K562 (cell line): ENCODE data around the gene KNDC1.

Experiments
- KLF13 ChIP-seq: fragments of 450-650 bp; IDR thresholded peaks from 2 replicates; pipeline ENCODE4 v1.6.1; 2016; ENCODE audit warnings: missing genetic modification characterization, low read depth, mild to moderate bottlenecking, missing compliant biosample characterization, moderate library complexity, borderline replicate concordance
- POLR2A ChIP-seq: fragments of 450-650 bp; conservative IDR thresholded peaks from 2 replicates; pipeline ENCODE4 v1.6.1; 2016
- TF ChIP-seq, protein P1 (sequence below), 2 experiments: fragments of 450-650 bp; formaldehyde crosslinking in 1 of 2; IDR thresholded peaks; 2 replicates each; pipeline versions ENCODE4 v1.4.0 to v1.6.1; 2014 to 2020; ENCODE audit warnings: mild to moderate bottlenecking in 2 of 2, borderline replicate concordance in 1 of 2, low read depth in 1 of 2
- TF ChIP-seq, protein P2 (sequence below): fragments of 450-650 bp; formaldehyde crosslinking; conservative IDR thresholded peaks from 2 replicates; pipeline ENCODE4 v1.4.0; 2022; ENCODE audit warnings: mild to moderate bottlenecking, missing genetic modification characterization

DNA sequence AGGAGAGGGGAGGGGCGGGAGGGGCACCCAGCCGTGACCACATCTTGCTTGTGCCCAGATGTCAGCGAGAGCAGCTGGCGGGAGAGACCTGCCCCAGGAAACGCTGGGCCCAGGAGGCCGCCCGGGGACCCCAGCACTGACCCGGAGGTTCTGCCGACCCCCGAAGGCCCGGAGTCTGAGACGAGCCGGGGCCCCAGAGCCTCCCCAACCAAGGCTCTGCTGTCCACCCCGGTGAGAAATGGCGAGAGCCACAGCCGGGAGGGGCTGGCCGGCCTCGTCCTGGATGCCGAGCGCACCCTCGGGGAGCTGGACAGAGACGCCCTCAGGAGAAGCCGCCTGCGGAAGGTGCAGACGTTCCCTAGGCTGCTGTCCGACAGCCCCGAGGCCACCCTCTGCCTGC is 25.9 kb downstream of the KNDC1 start:
- TF ChIP-seq, protein P1, sequence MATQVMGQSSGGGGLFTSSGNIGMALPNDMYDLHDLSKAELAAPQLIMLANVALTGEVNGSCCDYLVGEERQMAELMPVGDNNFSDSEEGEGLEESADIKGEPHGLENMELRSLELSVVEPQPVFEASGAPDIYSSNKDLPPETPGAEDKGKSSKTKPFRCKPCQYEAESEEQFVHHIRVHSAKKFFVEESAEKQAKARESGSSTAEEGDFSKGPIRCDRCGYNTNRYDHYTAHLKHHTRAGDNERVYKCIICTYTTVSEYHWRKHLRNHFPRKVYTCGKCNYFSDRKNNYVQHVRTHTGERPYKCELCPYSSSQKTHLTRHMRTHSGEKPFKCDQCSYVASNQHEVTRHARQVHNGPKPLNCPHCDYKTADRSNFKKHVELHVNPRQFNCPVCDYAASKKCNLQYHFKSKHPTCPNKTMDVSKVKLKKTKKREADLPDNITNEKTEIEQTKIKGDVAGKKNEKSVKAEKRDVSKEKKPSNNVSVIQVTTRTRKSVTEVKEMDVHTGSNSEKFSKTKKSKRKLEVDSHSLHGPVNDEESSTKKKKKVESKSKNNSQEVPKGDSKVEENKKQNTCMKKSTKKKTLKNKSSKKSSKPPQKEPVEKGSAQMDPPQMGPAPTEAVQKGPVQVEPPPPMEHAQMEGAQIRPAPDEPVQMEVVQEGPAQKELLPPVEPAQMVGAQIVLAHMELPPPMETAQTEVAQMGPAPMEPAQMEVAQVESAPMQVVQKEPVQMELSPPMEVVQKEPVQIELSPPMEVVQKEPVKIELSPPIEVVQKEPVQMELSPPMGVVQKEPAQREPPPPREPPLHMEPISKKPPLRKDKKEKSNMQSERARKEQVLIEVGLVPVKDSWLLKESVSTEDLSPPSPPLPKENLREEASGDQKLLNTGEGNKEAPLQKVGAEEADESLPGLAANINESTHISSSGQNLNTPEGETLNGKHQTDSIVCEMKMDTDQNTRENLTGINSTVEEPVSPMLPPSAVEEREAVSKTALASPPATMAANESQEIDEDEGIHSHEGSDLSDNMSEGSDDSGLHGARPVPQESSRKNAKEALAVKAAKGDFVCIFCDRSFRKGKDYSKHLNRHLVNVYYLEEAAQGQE (IDR thresholded peaks at IDR 0.05; ENCODE audit: borderline replicate concordance) = no peak
- TF ChIP-seq, protein P1 (CRISPR knock-in tag; IDR thresholded peaks at IDR 0.05; ENCODE audit: low read depth) = no peak
- no peak for TF ChIP-seq KLF13 (tag)
- TF ChIP-seq, protein P2, sequence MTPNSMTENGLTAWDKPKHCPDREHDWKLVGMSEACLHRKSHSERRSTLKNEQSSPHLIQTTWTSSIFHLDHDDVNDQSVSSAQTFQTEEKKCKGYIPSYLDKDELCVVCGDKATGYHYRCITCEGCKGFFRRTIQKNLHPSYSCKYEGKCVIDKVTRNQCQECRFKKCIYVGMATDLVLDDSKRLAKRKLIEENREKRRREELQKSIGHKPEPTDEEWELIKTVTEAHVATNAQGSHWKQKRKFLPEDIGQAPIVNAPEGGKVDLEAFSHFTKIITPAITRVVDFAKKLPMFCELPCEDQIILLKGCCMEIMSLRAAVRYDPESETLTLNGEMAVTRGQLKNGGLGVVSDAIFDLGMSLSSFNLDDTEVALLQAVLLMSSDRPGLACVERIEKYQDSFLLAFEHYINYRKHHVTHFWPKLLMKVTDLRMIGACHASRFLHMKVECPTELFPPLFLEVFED (CRISPR knock-in tag) = no peak
- no peak for TF ChIP-seq POLR2A
